SK-N-SH (cell line): Measurements from ENCODE around the gene SPRR2A. TPM values are rescaled to one million over a fixed set of nuclear protein-coding genes. Genes with fewer than 3 reads are reported as not detected.

Source experiments
- CTCF ChIA-PET: fragments of 300-600, 350-600 bp; formaldehyde crosslinking; extraction: SDS; loops from one replicate; lab custom pipeline; 2021; lab: Yijun Ruan, JAX
- POLR2A ChIA-PET: fragments of 350-600 bp; sonication (Branson Sonifier 250); formaldehyde crosslinking; extraction: SDS; loops from one replicate; lab custom pipeline; 2020; ENCODE audit warnings: antibody characterized with exemption, inconsistent platforms; lab: Yijun Ruan, JAX
- DNase-seq: peaks from one replicate; pipeline ENCODE4 v3.0.0; 2012
- H2AFZ ChIP-seq: fragments of 200-600 bp; sonication (generic); 2 replicates; pipeline ENCODE4 v1.8.1; 2016; ENCODE audit warnings: antibody characterized with exemption, mild to moderate bottlenecking, low read depth
- H3F3A ChIP-seq: fragments of 200-600 bp; sonication (generic); replicated peaks from 2 replicates; pipeline ENCODE3; 2016; ENCODE audit warnings: antibody characterized with exemption, mild to moderate bottlenecking; ENCODE audit not compliant: insufficient read depth
- H3K27ac ChIP-seq, 2 experiments: fragments of 200-500 bp in 1 of 2; fragments of 200-600 bp in 1 of 2; sonication (Bioruptor generic) in 1 of 2; sonication (generic), shearing (Covaris generic) in 1 of 2; 2 replicates each; pipeline versions ENCODE4 v1.5.1 to v1.6.1; 2014 to 2016; ENCODE audit warnings: low read depth in 2 of 2, inconsistent platforms in 1 of 2, low read length in 1 of 2, mild to moderate bottlenecking in 1 of 2, mixed read lengths in 1 of 2
- H3K27me3 ChIP-seq: fragments of 200-600 bp; sonication (generic), shearing (Covaris generic); 2 replicates; pipeline ENCODE4 v1.6.1; 2016; ENCODE audit warnings: mixed run types; ENCODE audit not compliant: insufficient read depth
- H3K36me3 ChIP-seq, 2 experiments: fragments of 200-500 bp in 1 of 2; fragments of 200-600 bp in 1 of 2; sonication (Bioruptor generic) in 1 of 2; sonication (generic) in 1 of 2; replicated peaks in 1 of 2; 2 replicates each; pipeline versions ENCODE3 to v1.5.1; 2014 to 2016; ENCODE audit warnings: low read length in 1 of 2, mild to moderate bottlenecking in 1 of 2; ENCODE audit not compliant: insufficient read depth in 2 of 2, control insufficient read depth in 1 of 2
- H3K4me1 ChIP-seq, 2 experiments: fragments of 200-500 bp in 1 of 2; fragments of 200-600 bp in 1 of 2; sonication (Bioruptor generic) in 1 of 2; sonication (generic), shearing (Covaris generic) in 1 of 2; 2 replicates each; pipeline versions ENCODE4 v1.5.1 to v1.6.1; 2014 to 2016; ENCODE audit warnings: low read depth in 1 of 2, low read length in 1 of 2, mixed run types in 1 of 2; ENCODE audit not compliant: insufficient read depth in 2 of 2, control insufficient read depth in 1 of 2
- H3K4me2 ChIP-seq: fragments of 200-600 bp; sonication (generic), shearing (Covaris generic); 2 replicates; pipeline ENCODE4 v1.6.1; 2017; ENCODE audit warnings: mixed run types
- H3K4me3 ChIP-seq, 2 experiments: fragments of 200-500 bp in 1 of 2; fragments of 200-600 bp in 1 of 2; sonication (Bioruptor generic) in 1 of 2; sonication (generic), shearing (Covaris generic) in 1 of 2; 2 replicates each; pipeline versions ENCODE4 v1.5.1 to v1.8.1; 2014 to 2016; ENCODE audit warnings: low read depth in 2 of 2, inconsistent platforms in 1 of 2, low read length in 1 of 2, mild to moderate bottlenecking in 1 of 2, mixed read lengths in 1 of 2, moderate library complexity in 1 of 2
- H3K79me2 ChIP-seq: fragments of 200-600 bp; sonication (generic); 2 replicates; pipeline ENCODE4 v1.8.1; 2017; ENCODE audit warnings: mild to moderate bottlenecking; ENCODE audit not compliant: insufficient read depth
- H3K9ac ChIP-seq: fragments of 200-600 bp; sonication (generic); 2 replicates; pipeline ENCODE4 v1.6.1; 2017; ENCODE audit warnings: mixed run types
- H3K9me2 ChIP-seq: fragments of 200-600 bp; sonication (generic); 2 replicates; pipeline ENCODE4 v1.6.1; 2017; ENCODE audit warnings: mixed run types
- H3K9me3 ChIP-seq: fragments of 200-600 bp; sonication (generic); 2 replicates; pipeline ENCODE4 v1.6.1; 2017; ENCODE audit warnings: mixed run types, mild to moderate bottlenecking, moderate library complexity
- H4K20me1 ChIP-seq: fragments of 200-600 bp; sonication (generic); 2 replicates; pipeline ENCODE4 v1.6.1; 2017; ENCODE audit warnings: mild to moderate bottlenecking, mixed run types; ENCODE audit not compliant: insufficient read depth
- CHD2 ChIP-seq: fragments of 150-350 bp; IDR thresholded peaks from 2 replicates; pipeline ENCODE4 v1.6.1; 2018; ENCODE audit warnings: low read length; ENCODE audit not compliant: partially characterized antibody
- CTCF ChIP-seq: fragments of 200-600 bp; sonication (generic); IDR thresholded peaks from 2 replicates; pipeline ENCODE4 v1.6.1; 2017; ENCODE audit warnings: antibody characterized with exemption, mild to moderate bottlenecking, moderate library complexity
- EP300 ChIP-seq, 2 experiments: IDR thresholded peaks; 2 replicates each; pipeline versions ENCODE4 v1.4.0 to v1.6.1; 2012; ENCODE audit warnings: borderline replicate concordance in 1 of 2, low read depth in 1 of 2, low read length in 1 of 2
- EZH2phosphoT487 ChIP-seq: fragments of 200-600 bp; sonication (generic); IDR thresholded peaks from 2 replicates; pipeline ENCODE4 v1.6.1; 2017; ENCODE audit warnings: low read depth, mixed run types, mild to moderate bottlenecking, antibody characterized with exemption, moderate library complexity, borderline replicate concordance
- FOXJ3 ChIP-seq: sonication (generic); formaldehyde crosslinking; IDR thresholded peaks from 2 replicates; pipeline ENCODE4 v1.5.1; 2020; ENCODE audit warnings: mild to moderate bottlenecking, missing genetic modification reagents
- GATA2 ChIP-seq: sonication (generic); formaldehyde crosslinking; IDR thresholded peaks from 2 replicates; pipeline ENCODE4 v1.5.0; 2020; ENCODE audit warnings: mild to moderate bottlenecking, missing genetic modification reagents
- IRF3 ChIP-seq: fragments of 150-350 bp; IDR thresholded peaks from 2 replicates; pipeline ENCODE4 v1.6.1; 2016; ENCODE audit warnings: mild to moderate bottlenecking, low read depth, low read length
- MAX ChIP-seq: IDR thresholded peaks from 2 replicates; pipeline ENCODE4 v1.4.0; 2012; ENCODE audit warnings: low read depth
- MXI1 ChIP-seq: IDR thresholded peaks from 2 replicates; pipeline ENCODE4 v1.6.1; 2012; ENCODE audit warnings: mild to moderate bottlenecking, low read depth, low read length, improper control_type of control experiment
- PBX3 ChIP-seq: IDR thresholded peaks from 2 replicates; pipeline ENCODE4; 2012
- RCOR1 ChIP-seq: fragments of 150-350 bp; IDR thresholded peaks from 2 replicates; pipeline ENCODE4 v1.6.1; 2017; ENCODE audit warnings: antibody characterized with exemption, low read length
- RFX5 ChIP-seq: IDR thresholded peaks from 2 replicates; pipeline ENCODE4 v1.6.1; 2012; ENCODE audit warnings: mild to moderate bottlenecking, improper control_type of control experiment, low read length
- SIN3A ChIP-seq: IDR thresholded peaks from 2 replicates; pipeline ENCODE4 v1.6.1; 2012; ENCODE audit warnings: low read depth, mild to moderate bottlenecking, low read length, moderate library complexity, borderline replicate concordance
- TCF12 ChIP-seq: IDR thresholded peaks from 2 replicates; pipeline ENCODE4 v1.4.0; 2012
- WGBS: methylation state at CpG from one replicate; pipeline ENCODE4 v1.1.6; 2017; ENCODE audit warnings: low lambda C conversion rate; 5-methylcytosine and 5-hydroxymethylcytosine counted together
- polyA plus RNA-seq, 3 experiments: library from polyadenylated mRNA; depleted of rRNA; stranded (reverse); fragments of >200 nt; gene quantifications; 2 replicates each; pipeline ENCODE4 v1.2.3, GENCODE V29; 2012
- TF ChIP-seq, protein P1 (sequence below): IDR thresholded peaks from 2 replicates; pipeline ENCODE4 v1.4.0; 2012; ENCODE audit warnings: low read depth, borderline replicate concordance

The SPRR2A gene
- polyA plus RNA-seq, 1 of the 3 experiments (the other 2 are of a cell fraction), result not detected

GRCh38 chr1:153072806-153073726, 15.8 kb upstream of the SPRR2A start (continued):
- TF ChIP-seq IRF3 (no peak), SIN3A (no peak)

GRCh38 chr1:153071511-153071910, 14.2 kb upstream of the SPRR2A start, which contains the start of gene SPRR2B:
TSS of gene SPRR2B (minus strand) at chr1:153071611. CDS start at chr1:153070839, 772 bp downstream.
- ChIA-PET POLR2A (no interaction called here), CTCF (no interaction called here)
- Histone ChIP-seq H3K4me3 (no peak within 1 kb of the TSS), H2AFZ (no peak within 1 kb of the TSS), H3K27ac (no peak within 1 kb of the TSS), H3K4me2 (no peak within 1 kb of the TSS), H3K9me3 (no peaks in the 10 kb centered on the region), H4K20me1 (no peaks in the 10 kb centered on the region), H3K9ac (no peak within 1 kb of the TSS), H3F3A (no peaks in the 10 kb centered on the region), H3K9me2 (no peaks in the 10 kb centered on the region), H3K4me1 (no peaks in the 10 kb centered on the region), H3K36me3 (no peaks in the 10 kb centered on the region), H3K27me3 (no peaks in the 10 kb centered on the region), H3K79me2 (no peaks in the 10 kb centered on the region)
- no peak for DNase-seq
- whole genome bisulfite sequencing, result 0% methylated on average over 2 of the region's 2 CpGs
- no peak for TF ChIP-seq RFX5
- TF ChIP-seq, protein P1, sequence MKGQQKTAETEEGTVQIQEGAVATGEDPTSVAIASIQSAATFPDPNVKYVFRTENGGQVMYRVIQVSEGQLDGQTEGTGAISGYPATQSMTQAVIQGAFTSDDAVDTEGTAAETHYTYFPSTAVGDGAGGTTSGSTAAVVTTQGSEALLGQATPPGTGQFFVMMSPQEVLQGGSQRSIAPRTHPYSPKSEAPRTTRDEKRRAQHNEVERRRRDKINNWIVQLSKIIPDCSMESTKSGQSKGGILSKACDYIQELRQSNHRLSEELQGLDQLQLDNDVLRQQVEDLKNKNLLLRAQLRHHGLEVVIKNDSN, result no peak
- no peak for TF ChIP-seq EZH2phosphoT487
- TF ChIP-seq IRF3, result no peak
- TF ChIP-seq MAX, result no peak
- no peak for TF ChIP-seq SIN3A
- no peak for TF ChIP-seq RCOR1
- TF ChIP-seq GATA2 (CRISPR knock-in tag), result no peak

DNA sequence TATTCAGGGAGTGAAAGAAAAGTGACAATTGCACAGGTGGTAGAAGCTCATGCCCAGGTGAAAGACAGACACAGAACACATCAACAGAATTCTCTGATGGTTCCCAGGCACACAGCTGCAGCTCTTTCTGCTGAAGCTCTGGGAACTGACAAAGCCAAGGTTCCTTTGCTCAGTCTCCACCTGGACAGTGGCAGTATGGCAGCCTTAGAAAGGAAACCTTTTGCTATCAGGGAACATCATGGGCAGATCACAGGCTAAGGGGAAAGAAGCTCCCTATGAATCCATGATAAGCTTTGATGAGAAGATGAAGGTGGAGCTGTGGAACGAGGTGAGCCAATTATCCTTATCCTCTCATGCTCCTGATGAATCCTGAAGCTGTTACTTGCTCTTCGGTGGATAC, 12.9 kb upstream of the SPRR2A start:
- H3K4me3 ChIP-seq, result no peak overlapping the region
- no peaks in the 10 kb centered on the region for H3K27me3 ChIP-seq
- H3K36me3 ChIP-seq, result no peaks in the 10 kb centered on the region
- no peak overlapping the region for H3K4me2 ChIP-seq
- no peaks in the 10 kb centered on the region for H3F3A ChIP-seq
- H3K79me2 ChIP-seq, result no peaks in the 10 kb centered on the region
- H3K4me1 ChIP-seq, result no peaks in the 10 kb centered on the region
- no peaks in the 10 kb centered on the region for H3K9me3 ChIP-seq
- no peak for DNase-seq
- WGBS, result 0% methylated on average over 2 of the region's 2 CpGs
- H3K27ac ChIP-seq, result no peak overlapping the region
- ChIA-PET CTCF (no interaction called here), POLR2A (no interaction called here)
- no peaks in the 10 kb centered on the region for H4K20me1 ChIP-seq
- H3K9ac ChIP-seq, result no peak overlapping the region
- no peak overlapping the region for H2AFZ ChIP-seq
- H3K9me2 ChIP-seq, result no peaks in the 10 kb centered on the region
- TF ChIP-seq EP300 (IDR thresholded peaks at IDR 0.05; ENCODE audit: borderline replicate concordance in 1 of 2, low read depth in 1 of 2, low read length in 1 of 2) (no peak), EZH2phosphoT487 (no peak), CHD2 (no peak), CTCF (no peak), MXI1 (no peak), FOXJ3 (CRISPR knock-in tag) (no peak), TCF12 (no peak), PBX3 (no peak)
- TF ChIP-seq, protein P1, result no peak
